Stimulated activated memory B cell treated with anti-CD40 and anti-IgM and Interleukin-4, amounts not matched to agents 10 μg/mL and 1 μg/mL and 100 μg/mL, for 72 hours (primary cell): ENCODE data around the gene COPS3.

Experiments used
- ATAC-seq: fragments of 150-1000 bp; cut with Tn5 transposase; 2 replicates; pipeline ENCODE4 v1.10.0; 2021
- H3K27ac Mint-ChIP-seq: one replicate; pipeline ENCODE4 v1.8.0; 2022; ENCODE audit warnings: mild to moderate bottlenecking, mixed read lengths
- H3K27me3 Mint-ChIP-seq: one replicate; pipeline ENCODE4 v1.8.0; 2022; ENCODE audit warnings: mixed read lengths
- H3K36me3 Mint-ChIP-seq: one replicate; pipeline ENCODE4 v1.8.0; 2022; ENCODE audit warnings: mixed read lengths
- H3K4me1 Mint-ChIP-seq: one replicate; pipeline ENCODE4 v1.8.0; 2022; ENCODE audit warnings: mixed read lengths
- H3K4me3 Mint-ChIP-seq: one replicate; pipeline ENCODE4 v1.8.0; 2022; ENCODE audit warnings: mild to moderate bottlenecking, moderate library complexity, mixed read lengths
- H3K9me3 Mint-ChIP-seq: one replicate; pipeline ENCODE4 v1.8.0; 2022; ENCODE audit warnings: mixed read lengths

COPS3 gene

GRCh38 chr17:17201271-17201670 is 79.8 kb downstream of the COPS3 start:
- peaks cover 24% of the 10 kb centered on the region for H3K4me1 Mint-ChIP-seq
- H3K36me3 Mint-ChIP-seq: peaks cover 32% of the 10 kb centered on the region
- H3K27me3 Mint-ChIP-seq: no peaks in the 10 kb centered on the region
- H3K27ac Mint-ChIP-seq: no peak overlapping the region
- ATAC-seq: no peak
- H3K9me3 Mint-ChIP-seq: no peaks in the 10 kb centered on the region
- H3K4me3 Mint-ChIP-seq: no peak overlapping the region

- Mint-ChIP-seq H3K27ac (no peak overlapping the region), H3K27me3 (no peaks in the 10 kb centered on the region), H3K36me3 (peaks cover 32% of the 10 kb centered on the region), H3K4me1 (peaks cover 24% of the 10 kb centered on the region), H3K4me3 (no peak overlapping the region), H3K9me3 (no peaks in the 10 kb centered on the region)
- no peak for ATAC-seq
Observed at GRCh38 chr17:17200831-17201230, 80.2 kb downstream of the COPS3 start.

GRCh38 chr17:17200311-17200710 is 80.7 kb downstream of the COPS3 start:
- Mint-ChIP-seq H3K4me1 (peaks cover 19% of the 10 kb centered on the region), H3K27ac (no peak overlapping the region), H3K9me3 (no peaks in the 10 kb centered on the region), H3K4me3 (no peak overlapping the region), H3K27me3 (no peaks in the 10 kb centered on the region), H3K36me3 (peaks cover 32% of the 10 kb centered on the region)
- no peak for ATAC-seq

GRCh38 chr17:17198281-17198680 is 82.8 kb downstream of the COPS3 start:
- H3K4me1 Mint-ChIP-seq: no peaks in the 10 kb centered on the region
- peaks cover 19% of the 10 kb centered on the region for H3K36me3 Mint-ChIP-seq

GRCh38 chr17:17196776-17197175 is 84.3 kb downstream of the COPS3 start:
- Mint-ChIP-seq H3K9me3 (no peaks in the 10 kb centered on the region), H3K36me3 (peaks cover 7% of the 10 kb centered on the region), H3K4me1 (no peaks in the 10 kb centered on the region), H3K4me3 (no peak overlapping the region), H3K27ac (no peak overlapping the region), H3K27me3 (no peaks in the 10 kb centered on the region)
- ATAC-seq: no peak

More at GRCh38 chr17:17198281-17198680, 82.8 kb downstream of the COPS3 start:
- no peak for ATAC-seq
- H3K9me3 Mint-ChIP-seq: no peaks in the 10 kb centered on the region
- H3K27ac Mint-ChIP-seq: no peak overlapping the region
- no peak overlapping the region for H3K4me3 Mint-ChIP-seq
- no peaks in the 10 kb centered on the region for H3K27me3 Mint-ChIP-seq
